HepG2 (cell line): ENCODE measurements around the gene ODC1. TPM values are rescaled to one million over a fixed set of nuclear protein-coding genes. Genes with fewer than 3 reads are reported as not detected.

Source experiments
- AGO2 ChIP-seq: fragments of 200-400 bp; formaldehyde crosslinking; optimal IDR thresholded peaks from 2 replicates; pipeline ENCODE3; 2017; ENCODE audit warnings: mild to moderate bottlenecking, low read depth, low read length, moderate library complexity
- CEBPZ ChIP-seq: IDR thresholded peaks from 2 replicates; pipeline ENCODE4 v1.6.1; 2012; ENCODE audit warnings: low read length, improper control_type of control experiment
- CHCHD3 ChIP-seq: sonication (generic); formaldehyde crosslinking; IDR thresholded peaks from 2 replicates; pipeline ENCODE4 v1.8.0; 2022; ENCODE audit warnings: mild to moderate bottlenecking, missing genetic modification reagents, moderate library complexity
- ELF3 ChIP-seq: IDR thresholded peaks from 2 replicates; pipeline ENCODE4 v1.6.1; 2016; ENCODE audit warnings: missing genetic modification reagents, missing compliant biosample characterization
- NCOA5 ChIP-seq: sonication (generic); formaldehyde crosslinking; IDR thresholded peaks from 2 replicates; pipeline ENCODE4 v1.4.0; 2020; ENCODE audit warnings: missing genetic modification reagents
- NCOR1 ChIP-seq: fragments of 200-600 bp; sonication (generic); IDR thresholded peaks from 2 replicates; pipeline ENCODE4 v1.7.0; 2017; ENCODE audit warnings: antibody characterized with exemption, low read length, borderline replicate concordance
- NR1H2 ChIP-seq: sonication (generic); formaldehyde crosslinking; IDR thresholded peaks from 2 replicates; pipeline ENCODE4 v1.8.1; 2022; ENCODE audit warnings: low read depth, missing genetic modification reagents, borderline replicate concordance
- SIX1 ChIP-seq: sonication (generic); formaldehyde crosslinking; IDR thresholded peaks from 2 replicates; pipeline ENCODE4 v1.4.0; 2020; ENCODE audit warnings: missing genetic modification reagents, borderline replicate concordance
- TBL1XR1 ChIP-seq: fragments of 150-350 bp; IDR thresholded peaks from 2 replicates; pipeline ENCODE4 v1.6.1; 2014; ENCODE audit warnings: borderline replicate concordance, low read length; ENCODE audit not compliant: partially characterized antibody
- ZBTB25 ChIP-seq: IDR thresholded peaks from 2 replicates; pipeline ENCODE4 v1.6.1; 2018; ENCODE audit warnings: missing genetic modification reagents
- ZNF18 ChIP-seq: sonication (generic); formaldehyde crosslinking; IDR thresholded peaks from 2 replicates; pipeline ENCODE4 v1.8.0; 2022; ENCODE audit warnings: mild to moderate bottlenecking, missing genetic modification reagents; ENCODE audit not compliant: insufficient replicate concordance
- ZNF260 ChIP-seq: sonication (generic); formaldehyde crosslinking; IDR thresholded peaks from 2 replicates; pipeline ENCODE4 v1.4.0; 2020; ENCODE audit warnings: missing genetic modification reagents, low read depth, mild to moderate bottlenecking, borderline replicate concordance
- ZNF276 ChIP-seq: sonication (generic); formaldehyde crosslinking; IDR thresholded peaks from 2 replicates; pipeline ENCODE4 v1.4.0; 2020; ENCODE audit warnings: mild to moderate bottlenecking, low read depth, missing genetic modification reagents
- ZNF383 ChIP-seq: sonication (generic); formaldehyde crosslinking; IDR thresholded peaks from 2 replicates; pipeline ENCODE4 v1.4.0; 2020; ENCODE audit warnings: missing genetic modification reagents, mild to moderate bottlenecking, borderline replicate concordance
- ZNF546 ChIP-seq: sonication (generic); formaldehyde crosslinking; conservative IDR thresholded peaks from 2 replicates; pipeline ENCODE4 v1.8.1; 2023; ENCODE audit warnings: mild to moderate bottlenecking, missing genetic modification reagents
- ZNF652 ChIP-seq: IDR thresholded peaks from 2 replicates; pipeline ENCODE4 v1.6.1; 2016; ENCODE audit warnings: low read depth, borderline replicate concordance
- ZNF670 ChIP-seq: sonication (generic); formaldehyde crosslinking; IDR thresholded peaks from 2 replicates; pipeline ENCODE4 v1.8.0; 2022; ENCODE audit warnings: mild to moderate bottlenecking, missing genetic modification reagents, borderline replicate concordance
- polyA plus RNA-seq, 8 experiments: library from polyadenylated mRNA; depleted of rRNA in 3 of 8; stranded (reverse) in 7 of 8; unstranded in 1 of 8; fragments of >200 nt; fragmentation: Illumina TruSeq in 4 of 8; extraction: Trizol in 4 of 8; gene quantifications; 2 replicates each; pipeline versions ENCODE4 v1.2.1 to v1.2.3, GENCODE V29; 2011 to 2016; ENCODE audit warnings: low read depth in 4 of 8, missing spikeins in 1 of 8, mixed read lengths in 1 of 8; ENCODE audit not compliant: insufficient read depth in 1 of 8
- total RNA-seq, 5 experiments: library from RNA; depleted of rRNA; stranded (reverse); fragments of >200 nt; fragmentation: Illumina TruSeq; extraction: Trizol; gene quantifications; 2 replicates each; pipeline ENCODE4 v1.2.3, GENCODE V29; 2016; ENCODE audit warnings: low read depth in 1 of 5

ODC1 gene
- total and polyA plus RNA-seq, 2 of the 13 experiments (the other 11 are each of a cell fraction or from before 2014, with no cell fraction given): 142 to 371 TPM

- TF ChIP-seq ZNF276 (CRISPR knock-in tag) (peak; percentile 94), ZNF18 (CRISPR knock-in tag) (peak; percentile 37), ZNF383 (CRISPR knock-in tag) (no peak), CEBPZ (no peak), ZNF670 (CRISPR knock-in tag) (0 out of 2 replicates have a peak, but pooled peaks have one; percentile 17), ELF3 (CRISPR knock-in tag) (peak; percentile 91), ZNF652 (peak; percentile 47; the same call in 1 of the 2 replicates), CHCHD3 (CRISPR knock-in tag) (no peak), SIX1 (peak; percentile 46; the same call in 1 of the 2 replicates), ZBTB25 (CRISPR knock-in tag) (peak; percentile 87), NCOA5 (CRISPR knock-in tag) (no peak), AGO2 (peak; percentile 48), NR1H2 (CRISPR knock-in tag) (no peak), ZNF546 (CRISPR knock-in tag) (no peak), TBL1XR1 (peak; percentile 68), ZNF260 (CRISPR knock-in tag) (no peak), NCOR1 (peak; percentile 77; the same call in 1 of the 2 replicates)
Observed at GRCh38 chr2:10449838-10450691, 1.9 kb upstream of the ODC1 start (continued).
